Activated CD4-positive, CD25-positive, alpha-beta regulatory T cell treated with anti-CD3 and anti-CD28 coated beads, Interleukin-2, amount 50 U/mL, for 24 hours (primary cell): Measurements from ENCODE around the gene PORCN.

Experiments used
- ATAC-seq, 2 donors: fragments of 150-1000 bp; cut with Tn5 transposase; one replicate each; pipeline ENCODE4 v1.10.0; 2021; ENCODE audit warnings: mild to moderate bottlenecking in 1 of 2, moderate library complexity in 1 of 2

Gene PORCN

GRCh38 chrX:48508400-48509244 is at the start of gene PORCN:
PORCN (plus strand) TSS chrX:48508992; CDS start chrX:48509821, 829 bp downstream.
- peak; percentile 92 to 95 for ATAC-seq

- no peak for ATAC-seq
Measured at GRCh38 chrX:48459483-48459882, 49.3 kb upstream of the PORCN start.

- no peak for ATAC-seq
Measured at GRCh38 chrX:48460031-48460430, 48.8 kb upstream of the PORCN start.

- ATAC-seq = no peak
Measured at GRCh38 chrX:48460606-48461005, 48.2 kb upstream of the PORCN start.

GRCh38 chrX:48461830-48462229 is 47.0 kb upstream of the PORCN start:
- ATAC-seq = peak; percentile 57 to 70

GRCh38 chrX:48465336-48465933 is 43.4 kb upstream of the PORCN start:
- ATAC-seq = no peak

- no peak for ATAC-seq
Measured at GRCh38 chrX:48466696-48467095, 42.1 kb upstream of the PORCN start.

GRCh38 chrX:48467281-48467761 is 41.5 kb upstream of the PORCN start:
- no peak for ATAC-seq

GRCh38 chrX:48468247-48468671 is 40.5 kb upstream of the PORCN start:
- ATAC-seq = peak; percentile 62 to 77

GRCh38 chrX:48468693-48469691 is 39.8 kb upstream of the PORCN start:
- ATAC-seq = peak; percentile 32 to 37

GRCh38 chrX:48470110-48470832 is 38.5 kb upstream of the PORCN start, which contains the start of gene SLC38A5:
SLC38A5 (minus strand) TSS chrX:48470260; CDS start chrX:48467924, 2,336 bp downstream.
- ATAC-seq = no peak

- no peak for ATAC-seq
Measured at GRCh38 chrX:48470833-48471118, 38.0 kb upstream of the PORCN start.

GRCh38 chrX:48471504-48471903 is 37.3 kb upstream of the PORCN start:
- ATAC-seq = no peak

GRCh38 chrX:48472225-48472624 is 36.6 kb upstream of the PORCN start:
- ATAC-seq = no peak

GRCh38 chrX:48472851-48473703 is 35.7 kb upstream of the PORCN start:
- no peak for ATAC-seq

- no peak for ATAC-seq
Measured at GRCh38 chrX:48473704-48473990, 35.1 kb upstream of the PORCN start.

GRCh38 chrX:48474127-48474526 is 34.7 kb upstream of the PORCN start:
- no peak for ATAC-seq

- no peak for ATAC-seq
Measured at GRCh38 chrX:48474581-48474980, 34.2 kb upstream of the PORCN start.

- peak in 1 of 2 donors; percentile 17 for ATAC-seq
Measured at GRCh38 chrX:48475296-48475695, 33.5 kb upstream of the PORCN start.

- peak; percentile 95 to 96 for ATAC-seq
Measured at GRCh38 chrX:48475774-48476577, 32.8 kb upstream of the PORCN start, which contains the start of gene FTSJ1. FTSJ1 (plus strand) TSS chrX:48476199; CDS start chrX:48478048, 1,849 bp downstream.
